Pulmonary artery endothelial cell (primary cell): ENCODE results near the gene NRG2. TPM values are rescaled to one million over a fixed set of nuclear protein-coding genes. Genes with fewer than 3 reads are reported as not detected.

ENCODE experiments used
- DNase-seq: peaks from one replicate; pipeline ENCODE4 v3.0.0-alpha.2; 2011; ENCODE audit warnings: low read depth, low spot score
- total RNA-seq: library from RNA; depleted of rRNA; stranded (reverse); fragments of >200 nt; gene quantifications from 2 replicates; pipeline ENCODE4 v1.2.3, GENCODE V29; 2014

The NRG2 gene
- total RNA-seq, 1 donor from 2014 or later = 0.46 TPM

DNA sequence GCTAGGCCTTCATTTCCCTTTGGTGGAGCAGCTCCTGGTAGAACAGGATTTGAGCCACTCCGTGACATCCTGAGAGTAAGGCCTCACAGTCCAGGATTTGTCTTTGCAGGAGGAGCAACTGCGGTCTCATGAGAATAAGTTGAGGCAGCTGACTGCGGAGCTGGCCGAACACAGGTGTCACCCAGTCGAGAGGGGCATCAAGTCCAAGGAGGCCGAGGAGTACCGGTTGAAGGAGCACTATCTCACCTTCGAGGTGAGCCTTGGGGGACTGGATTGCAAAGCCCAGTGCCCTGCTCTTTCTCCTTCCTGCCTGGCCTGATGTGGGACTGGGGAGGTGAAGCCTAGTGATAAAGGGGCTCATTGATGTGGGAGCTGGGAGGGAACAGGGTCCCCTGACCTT is 203.2 kb downstream of the NRG2 start:
- DNase-seq = no peak

- DNase-seq = no peak
Observed at GRCh38 chr5:139839232-139839815, 203.8 kb downstream of the NRG2 start.

GRCh38 chr5:139838381-139839197 is 204.5 kb downstream of the NRG2 start:
- DNase-seq = no peak

- DNase-seq = no peak
Observed at GRCh38 chr5:139837711-139838380, 205.3 kb downstream of the NRG2 start.

- DNase-seq = no peak
Observed at GRCh38 chr5:139836469-139837208, 206.5 kb downstream of the NRG2 start.

- no peak for DNase-seq
Observed at GRCh38 chr5:139835656-139836055, 207.4 kb downstream of the NRG2 start.

- DNase-seq = no peak
Observed at GRCh38 chr5:139833525-139833924, 209.6 kb downstream of the NRG2 start.

DNA sequence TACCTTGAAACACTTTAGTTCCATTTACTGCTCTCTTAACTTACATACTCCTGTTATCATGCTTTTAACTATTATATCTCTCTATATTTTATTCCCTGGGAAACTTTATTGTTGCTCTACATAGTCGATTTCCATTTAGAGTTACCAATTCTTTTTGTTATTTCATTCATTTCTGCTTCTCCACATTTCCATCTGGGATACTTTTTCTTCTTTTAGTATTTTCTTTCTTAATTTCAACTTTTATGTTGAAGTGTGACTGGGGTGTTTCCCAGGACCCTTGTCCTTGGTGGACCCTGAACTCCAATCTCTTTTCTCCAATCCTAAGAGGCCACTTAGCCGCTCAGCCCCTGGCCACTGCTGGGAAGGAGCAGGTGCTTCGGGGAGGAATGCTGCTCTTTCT is 211.5 kb downstream of the NRG2 start:
- DNase-seq = no peak

DNA sequence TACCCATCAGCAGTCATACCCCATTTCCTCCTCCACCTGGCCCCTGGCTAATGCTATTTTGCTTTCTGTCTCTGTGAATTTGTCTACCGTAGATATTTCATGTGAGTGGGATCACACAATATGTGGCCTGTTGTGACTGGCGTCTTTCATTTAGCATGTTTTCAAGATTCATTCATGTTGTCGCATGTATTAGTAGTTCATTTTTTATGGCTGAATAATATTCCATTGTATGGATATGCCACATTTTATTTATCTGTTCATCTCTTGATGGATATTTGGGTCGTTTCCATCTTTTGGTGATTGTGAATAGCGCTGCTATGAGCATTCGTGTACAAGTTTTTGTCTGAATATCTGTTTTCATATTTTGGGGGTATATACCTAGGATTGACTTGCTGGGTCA is 213.6 kb downstream of the NRG2 start:
- DNase-seq = no peak

- DNase-seq = no peak
Observed at GRCh38 chr5:139828207-139828895, 214.7 kb downstream of the NRG2 start.

- DNase-seq = no peak
Observed at GRCh38 chr5:139825690-139826089, 217.4 kb downstream of the NRG2 start.

GRCh38 chr5:139823757-139824355 is 219.2 kb downstream of the NRG2 start:
- no peak for DNase-seq

- DNase-seq = no peak
Observed at GRCh38 chr5:139822553-139823425, 220.3 kb downstream of the NRG2 start.

- no peak for DNase-seq
Observed at GRCh38 chr5:139821806-139822552, 221.1 kb downstream of the NRG2 start.

- DNase-seq = no peak
Observed at GRCh38 chr5:139820606-139821005, 222.5 kb downstream of the NRG2 start.

- DNase-seq = no peak
Observed at GRCh38 chr5:139820130-139820529, 223.0 kb downstream of the NRG2 start.

DNA sequence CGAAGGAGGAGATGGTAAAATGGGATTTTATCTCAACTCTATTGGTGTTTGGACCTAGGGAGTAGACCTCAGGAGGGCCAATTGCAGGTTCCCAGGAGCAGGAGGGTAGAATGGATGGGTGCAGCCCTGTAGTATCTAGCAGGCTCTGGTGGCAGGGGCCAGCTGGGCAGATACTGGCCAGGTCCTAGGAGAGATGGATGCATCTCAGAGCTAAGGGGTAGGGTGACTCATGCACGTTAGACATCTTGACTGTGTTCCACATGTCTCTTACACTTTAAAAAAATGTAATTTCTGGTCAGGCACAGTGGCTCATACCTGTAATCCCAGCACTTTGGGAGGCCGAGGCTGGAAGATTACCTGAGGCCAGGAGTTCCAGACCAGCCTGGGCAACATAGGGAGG is 225.1 kb downstream of the NRG2 start:
- DNase-seq = no peak

DNA sequence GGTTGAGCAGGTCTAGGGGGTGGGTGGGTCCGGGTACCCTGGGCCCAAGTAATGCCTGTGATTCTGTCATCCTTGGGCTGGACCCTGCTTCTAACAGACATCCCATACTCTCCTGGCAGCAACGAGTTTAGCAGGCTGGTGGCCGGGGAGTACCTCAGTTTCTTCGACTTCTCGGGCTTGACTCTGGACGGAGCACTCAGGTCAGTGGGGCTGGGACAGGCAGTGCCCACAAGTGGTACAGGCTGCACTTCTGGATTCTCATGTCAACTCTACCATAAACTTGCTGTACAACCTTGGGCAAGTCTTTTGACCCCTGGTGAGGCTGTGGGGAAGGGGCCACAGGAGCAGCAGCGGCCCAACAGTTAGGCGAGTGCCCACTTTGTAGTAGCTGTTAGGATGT is 225.7 kb downstream of the NRG2 start:
- DNase-seq = no peak

DNA sequence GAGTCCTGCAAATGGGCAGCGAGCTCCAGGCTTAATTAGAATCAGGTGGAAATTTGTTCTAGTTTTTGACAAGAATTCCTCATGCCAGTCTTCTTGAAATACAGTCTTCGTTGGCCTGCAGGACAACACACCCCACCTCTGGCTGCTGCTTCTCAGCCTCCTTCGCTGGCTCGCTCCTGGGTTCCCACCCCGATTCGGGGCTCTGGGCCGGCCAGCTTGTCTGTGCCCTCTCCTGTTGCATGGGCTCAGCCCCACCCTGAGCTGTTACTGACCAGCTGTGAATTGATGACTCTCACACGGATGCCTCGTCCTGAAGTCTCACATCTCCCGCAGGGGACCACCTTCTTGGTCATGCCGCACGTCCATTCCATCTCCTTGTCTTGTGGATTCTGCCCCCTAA is 226.5 kb downstream of the NRG2 start:
- DNase-seq = no peak
